ENCODE results near the gene INA. TPM values are rescaled to one million over a fixed set of nuclear protein-coding genes. Genes with fewer than 3 reads are reported as not detected.

INA gene
- total RNA-seq, 1 experiment from 2014 or later: 0.08 TPM

DNA sequence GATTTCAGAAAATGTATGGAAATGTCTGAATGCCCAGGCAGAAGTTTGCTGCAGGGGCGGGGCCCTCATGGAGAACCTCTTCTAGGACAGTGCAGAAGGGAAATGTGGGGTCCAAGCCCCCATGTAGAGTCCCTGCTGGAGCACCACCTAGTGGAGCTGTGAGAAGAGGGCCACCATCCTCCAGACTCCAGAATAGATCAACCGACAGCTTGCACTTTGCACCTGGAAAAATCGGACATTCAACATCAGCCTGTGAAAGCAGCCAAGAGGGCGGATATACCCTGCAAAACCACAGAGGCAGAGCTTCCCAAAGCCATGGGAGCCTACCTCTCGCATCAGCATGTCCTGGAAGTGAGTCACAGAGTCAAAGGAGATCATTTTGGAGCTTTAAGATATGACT, 16.9 kb upstream of the INA start:
- Histone ChIP-seq H3K4me3 (ENCODE audit: low read depth in 2 of 2, low read length in 2 of 2) (no peak overlapping the region), H3K27ac (ENCODE audit: low read length) (no peak overlapping the region), H3K9me3 (ENCODE audit: control insufficient read depth, insufficient read depth, low read depth, low read length) (no peaks in the 10 kb centered on the region), H3K36me3 (ENCODE audit: control insufficient read depth, insufficient read depth, low read length) (no peaks in the 10 kb centered on the region), H3K4me1 (ENCODE audit: control insufficient read depth, insufficient read depth, low read length) (no peaks in the 10 kb centered on the region), H3K27me3 (ENCODE audit: control insufficient read depth, insufficient read depth, low read length) (no peaks in the 10 kb centered on the region)
- no peak for DNase-seq (ENCODE audit: low read depth, low spot score)
- intact Hi-C loops (cut with micrococcal nuclease; ENCODE audit: unreplicated experiment): no loop called here
- ChIA-PET POLR2A (interaction anchor here (0.6 kb wide), 2 partner anchors 69 to 327 kb away, joined by 4 to 6 read pairs; no protein-coding TSS in a partner anchor), CTCF (no interaction called here)
- no TSS peak for BruUV-seq (replicated peaks)
- in situ Hi-C loops (cut with HindIII; ENCODE audit: low pct_unique_long_range_greater_than_20kb, low sequenced_read_pairs): no loop called here
- TF ChIP-seq POLR2AphosphoS5 (IDR thresholded peaks at IDR 0.05; ENCODE audit: low read depth, low read length) (no peak), SIN3A (IDR thresholded peaks at IDR 0.05; ENCODE audit: borderline replicate concordance, insufficient read depth, low read depth, low read length) (no peak), TCF7L2 (IDR thresholded peaks at IDR 0.05; ENCODE audit: low read depth, low read length) (no peak), CTCF (IDR thresholded peaks at IDR 0.05) (no peak)
- TF ChIP-seq, protein P1, sequence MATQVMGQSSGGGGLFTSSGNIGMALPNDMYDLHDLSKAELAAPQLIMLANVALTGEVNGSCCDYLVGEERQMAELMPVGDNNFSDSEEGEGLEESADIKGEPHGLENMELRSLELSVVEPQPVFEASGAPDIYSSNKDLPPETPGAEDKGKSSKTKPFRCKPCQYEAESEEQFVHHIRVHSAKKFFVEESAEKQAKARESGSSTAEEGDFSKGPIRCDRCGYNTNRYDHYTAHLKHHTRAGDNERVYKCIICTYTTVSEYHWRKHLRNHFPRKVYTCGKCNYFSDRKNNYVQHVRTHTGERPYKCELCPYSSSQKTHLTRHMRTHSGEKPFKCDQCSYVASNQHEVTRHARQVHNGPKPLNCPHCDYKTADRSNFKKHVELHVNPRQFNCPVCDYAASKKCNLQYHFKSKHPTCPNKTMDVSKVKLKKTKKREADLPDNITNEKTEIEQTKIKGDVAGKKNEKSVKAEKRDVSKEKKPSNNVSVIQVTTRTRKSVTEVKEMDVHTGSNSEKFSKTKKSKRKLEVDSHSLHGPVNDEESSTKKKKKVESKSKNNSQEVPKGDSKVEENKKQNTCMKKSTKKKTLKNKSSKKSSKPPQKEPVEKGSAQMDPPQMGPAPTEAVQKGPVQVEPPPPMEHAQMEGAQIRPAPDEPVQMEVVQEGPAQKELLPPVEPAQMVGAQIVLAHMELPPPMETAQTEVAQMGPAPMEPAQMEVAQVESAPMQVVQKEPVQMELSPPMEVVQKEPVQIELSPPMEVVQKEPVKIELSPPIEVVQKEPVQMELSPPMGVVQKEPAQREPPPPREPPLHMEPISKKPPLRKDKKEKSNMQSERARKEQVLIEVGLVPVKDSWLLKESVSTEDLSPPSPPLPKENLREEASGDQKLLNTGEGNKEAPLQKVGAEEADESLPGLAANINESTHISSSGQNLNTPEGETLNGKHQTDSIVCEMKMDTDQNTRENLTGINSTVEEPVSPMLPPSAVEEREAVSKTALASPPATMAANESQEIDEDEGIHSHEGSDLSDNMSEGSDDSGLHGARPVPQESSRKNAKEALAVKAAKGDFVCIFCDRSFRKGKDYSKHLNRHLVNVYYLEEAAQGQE (IDR thresholded peaks at IDR 0.05; ENCODE audit: insufficient read depth in 1 of 2, low read depth in 2 of 2, low read length in 1 of 2): no peak
- ATAC-seq: no peak

DNA sequence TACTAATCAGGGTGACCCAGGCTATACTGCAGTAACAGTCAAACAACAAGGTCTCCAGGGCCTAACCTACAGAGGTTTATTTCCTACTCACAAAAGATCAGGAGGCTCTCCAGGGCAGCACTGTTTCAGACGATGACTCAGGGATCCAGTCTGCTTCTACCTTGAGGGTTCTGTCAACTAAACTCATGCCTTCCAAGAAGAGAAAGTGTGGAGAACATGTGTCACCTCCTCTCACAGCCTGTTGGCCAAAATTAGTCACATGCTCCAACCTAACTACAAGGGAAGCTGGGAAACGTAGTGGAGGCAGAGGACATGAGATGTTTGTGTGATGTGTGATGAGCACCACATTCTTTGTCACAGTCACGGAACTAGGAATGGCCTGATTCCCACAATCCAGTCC, 14.7 kb upstream of the INA start:
- ChIA-PET POLR2A (no interaction called here), CTCF (no interaction called here)
- Histone ChIP-seq H3K36me3 (ENCODE audit: control insufficient read depth, insufficient read depth, low read length) (no peaks in the 10 kb centered on the region), H3K27me3 (ENCODE audit: control insufficient read depth, insufficient read depth, low read length) (0 out of 2 replicates have a peak, but pooled peaks cover 2% of the 10 kb centered on the region), H3K27ac (ENCODE audit: low read length) (no peak overlapping the region), H3K9me3 (ENCODE audit: control insufficient read depth, insufficient read depth, low read depth, low read length) (no peaks in the 10 kb centered on the region), H3K4me3 (ENCODE audit: low read depth in 2 of 2, low read length in 2 of 2) (no peak overlapping the region), H3K4me1 (ENCODE audit: control insufficient read depth, insufficient read depth, low read length) (no peaks in the 10 kb centered on the region)
- BruUV-seq (replicated peaks): no TSS peak
- in situ Hi-C loops (cut with HindIII; ENCODE audit: low pct_unique_long_range_greater_than_20kb, low sequenced_read_pairs): no loop called here
- ATAC-seq (no peak), DNase-seq (ENCODE audit: low read depth, low spot score) (no peak)
- TF ChIP-seq POLR2AphosphoS5 (IDR thresholded peaks at IDR 0.05; ENCODE audit: low read depth, low read length): no peak
- TF ChIP-seq TCF7L2 (IDR thresholded peaks at IDR 0.05; ENCODE audit: low read depth, low read length): no peak
- TF ChIP-seq CTCF (IDR thresholded peaks at IDR 0.05): no peak
- TF ChIP-seq, protein P1 (IDR thresholded peaks at IDR 0.05; ENCODE audit: insufficient read depth in 1 of 2, low read depth in 2 of 2, low read length in 1 of 2): no peak
- TF ChIP-seq SIN3A (IDR thresholded peaks at IDR 0.05; ENCODE audit: borderline replicate concordance, insufficient read depth, low read depth, low read length): no peak
- intact Hi-C loops (cut with micrococcal nuclease; ENCODE audit: unreplicated experiment): no loop called here

All from Panc1 (cell line).